H54 (cell line): ENCODE measurements around the gene SMCO1.
"Not testable (repeated sequence)": the region's sequence is repeated elsewhere in the genome, so short reads cannot be mapped to it uniquely, and the experiment has no call there.

Source experiments
- DNase-seq: peaks from one replicate; pipeline ENCODE4 v3.0.0; 2011; ENCODE audit warnings: low spot score, mixed read lengths; ENCODE audit not compliant: insufficient read length
- FAIRE-seq: peaks from 3 replicates; lab custom pipeline; 2011; peaks lifted over from hg19 to GRCh38; lab: Jason Lieb, UNC
- POLR2A ChIP-seq: IDR thresholded peaks from 2 replicates; pipeline ENCODE4 v1.6.1; 2011; ENCODE audit warnings: low read depth, mild to moderate bottlenecking, low read length

The SMCO1 gene

DNA sequence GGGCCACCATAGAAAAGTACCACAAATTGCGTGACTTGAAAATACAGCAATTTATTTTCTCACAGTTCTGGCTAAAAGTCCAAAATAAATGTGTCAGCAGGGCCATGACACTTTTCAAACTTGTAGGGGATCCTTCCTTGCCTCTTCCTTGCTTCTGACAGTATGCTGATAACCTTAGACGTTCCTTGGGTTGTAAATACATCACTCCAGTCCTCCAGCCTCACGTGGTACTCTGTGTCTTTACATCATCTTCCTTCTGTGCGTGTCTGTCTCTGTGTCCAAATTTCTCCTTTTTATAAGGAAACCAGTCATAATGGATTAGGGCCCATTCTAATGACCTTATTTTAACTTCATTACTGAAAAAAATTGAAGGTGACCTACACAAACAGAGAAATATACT lies 19.0 kb downstream of the SMCO1 start:
- TF ChIP-seq POLR2A = no peak
- FAIRE-seq = no peak
- DNase-seq = no peak

- FAIRE-seq (no peak), DNase-seq (no peak)
- no peak for TF ChIP-seq POLR2A
These were observed 21.9 kb downstream of the SMCO1 start for GRCh38 chr3:196493292-196493691.

- DNase-seq (no peak), FAIRE-seq (no peak)
- TF ChIP-seq POLR2A = no peak
These were observed 23.1 kb downstream of the SMCO1 start for GRCh38 chr3:196492080-196492479.

DNA sequence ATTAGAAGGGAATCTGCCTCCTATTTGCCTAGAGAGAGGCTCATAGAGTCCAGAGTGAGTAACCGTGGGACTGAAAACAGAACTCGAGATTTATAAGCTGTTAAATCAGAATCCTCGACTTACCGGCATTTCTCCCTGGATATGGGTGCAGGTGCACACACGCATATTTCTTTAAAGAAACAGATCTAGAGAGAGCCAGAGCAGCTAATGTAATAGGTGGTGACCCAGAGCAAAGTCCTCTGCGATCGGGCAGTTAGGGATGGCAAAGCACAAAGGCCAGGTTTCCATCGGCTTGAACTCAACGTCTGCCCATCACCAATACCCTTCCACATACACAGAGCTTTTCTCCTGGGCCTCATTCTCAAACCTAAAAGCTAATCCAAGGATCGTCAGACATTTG lies 25.4 kb downstream of the SMCO1 start:
- TF ChIP-seq POLR2A = no peak
- no peak for FAIRE-seq
- no peak for DNase-seq

- no peak for DNase-seq
- no peak for FAIRE-seq
- no peak for TF ChIP-seq POLR2A
These were observed 28.9 kb downstream of the SMCO1 start for GRCh38 chr3:196486263-196486662.

DNA sequence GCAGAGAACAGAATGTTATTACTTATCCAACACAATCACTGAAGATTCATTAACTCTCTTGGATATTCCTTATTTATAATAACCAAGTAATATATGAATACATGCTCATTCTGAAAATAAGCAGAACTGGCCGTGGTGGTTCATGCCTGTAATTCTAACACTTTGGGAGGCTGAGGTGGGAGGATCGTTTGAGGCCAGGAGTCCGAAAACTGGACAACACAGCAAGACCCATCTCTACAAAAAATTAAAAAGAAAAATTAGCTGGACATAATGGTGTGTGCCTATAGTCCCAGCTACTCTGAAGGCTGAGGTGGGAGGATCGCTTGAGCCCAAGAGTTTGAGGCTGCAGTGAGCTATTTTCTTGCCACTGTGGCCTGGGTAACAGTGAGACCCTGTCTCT lies 37.5 kb downstream of the SMCO1 start:
- FAIRE-seq (no peak), DNase-seq (no peak)
- TF ChIP-seq POLR2A = no peak

GRCh38 chr3:196472286-196472685 lies 42.9 kb downstream of the SMCO1 start:
- DNase-seq = no peak
- FAIRE-seq = no peak
- no peak for TF ChIP-seq POLR2A

DNA sequence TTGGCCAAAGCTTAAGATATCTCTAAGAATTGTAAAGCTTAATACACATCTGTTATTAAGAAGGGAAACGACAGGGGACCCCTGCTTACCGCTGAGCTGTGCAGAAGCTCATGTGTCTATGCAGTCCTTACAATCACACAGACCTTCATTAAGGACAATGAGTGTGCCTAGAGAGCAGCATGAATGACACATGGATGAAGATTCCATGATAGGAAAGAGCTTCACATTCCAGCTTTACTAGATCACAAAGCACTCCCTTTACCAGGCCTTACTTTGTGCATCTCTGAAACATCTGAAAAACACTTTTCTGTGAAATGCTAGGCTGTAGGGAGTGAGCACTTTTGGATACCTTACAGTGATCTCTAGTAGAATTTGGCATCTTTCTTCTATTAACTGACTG lies 43.6 kb downstream of the SMCO1 start:
- peak; percentile 66 for FAIRE-seq
- no peak for DNase-seq
- TF ChIP-seq POLR2A = no peak

GRCh38 chr3:196470182-196470581 lies 45.0 kb downstream of the SMCO1 start:
- FAIRE-seq = peak; percentile 6
- not testable (repeated sequence) for DNase-seq

DNA sequence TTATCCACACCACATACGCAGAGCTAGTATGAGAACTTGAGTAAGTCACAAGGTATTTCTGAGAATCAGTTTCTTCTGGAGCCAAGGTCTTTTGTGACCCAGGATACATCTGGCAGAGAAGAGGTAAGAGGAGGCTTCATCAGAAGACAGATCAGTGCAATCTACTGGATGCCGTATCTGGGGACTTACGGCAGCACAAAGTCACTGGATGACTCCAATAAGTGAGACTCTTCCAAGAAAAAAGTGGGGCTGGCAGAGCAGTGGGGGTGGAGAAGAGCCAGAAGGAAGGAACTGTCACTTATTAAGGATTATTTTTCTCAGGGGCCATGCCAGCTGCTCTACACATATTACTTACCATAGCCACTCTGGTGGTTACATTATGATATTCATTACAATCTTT lies 51.3 kb downstream of the SMCO1 start:
- no peak for DNase-seq
- no peak for TF ChIP-seq POLR2A
- no peak for FAIRE-seq

DNA sequence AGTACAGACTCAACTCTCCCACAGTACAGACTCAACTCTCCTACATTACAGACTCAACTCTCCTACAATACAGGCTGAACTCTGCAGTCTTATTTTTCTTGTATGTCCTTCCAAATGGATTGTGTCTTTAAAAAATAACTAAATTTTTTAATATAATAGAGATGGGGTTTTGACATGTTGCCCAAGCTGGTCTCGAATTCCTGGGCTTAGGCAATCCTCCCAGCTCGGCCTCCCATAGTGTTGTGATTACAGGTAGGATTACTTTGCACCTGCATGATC lies 51.7 kb downstream of the SMCO1 start:
- FAIRE-seq (no peak), DNase-seq (no peak)

GRCh38 chr3:196462680-196463477 lies 52.3 kb downstream of the SMCO1 start:
- not testable (repeated sequence) for DNase-seq, FAIRE-seq

More for the DNA sequence above, 51.7 kb downstream of the SMCO1 start:
- no peak for TF ChIP-seq POLR2A

DNA sequence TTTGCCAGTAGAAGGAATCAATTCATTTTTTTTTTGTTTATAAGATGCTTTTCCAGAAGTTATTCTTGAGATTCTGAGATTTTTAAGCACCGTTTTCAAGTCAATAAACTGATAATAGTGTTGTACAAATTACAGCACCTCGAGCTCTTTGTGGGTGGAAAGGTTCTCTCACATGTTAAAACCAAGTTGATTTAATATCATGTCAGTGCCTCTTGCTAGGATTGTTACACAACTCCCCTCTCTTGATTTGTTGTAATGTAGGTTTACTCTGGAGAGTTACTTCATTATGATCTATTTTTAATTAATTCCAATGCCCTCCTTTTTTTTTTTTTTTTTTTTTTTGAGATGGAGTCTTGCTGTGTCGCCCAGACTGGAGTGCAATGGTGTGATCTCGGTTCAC lies 57.1 kb downstream of the SMCO1 start:
- FAIRE-seq (no peak), DNase-seq (no peak)

GRCh38 chr3:196457470-196457869 lies 57.7 kb downstream of the SMCO1 start:
- not testable (repeated sequence) for DNase-seq, FAIRE-seq

More for the DNA sequence above, 57.1 kb downstream of the SMCO1 start:
- no peak for TF ChIP-seq POLR2A
